CD1c-positive myeloid dendritic cell (primary cell): Measurements from ENCODE around the gene BNC2.

Source experiments
- DNase-seq: peaks from one replicate; pipeline ENCODE4 v3.0.0-alpha.2; 2016; ENCODE audit errors: extremely low spot score

BNC2 gene

GRCh38 chr9:16417161-16417560, 453.3 kb downstream of the BNC2 start:
- DNase-seq, result no peak

GRCh38 chr9:16414451-16414850, 456.0 kb downstream of the BNC2 start:
- DNase-seq, result no peak

GRCh38 chr9:16413509-16414016, 456.9 kb downstream of the BNC2 start:
- peak; percentile 64 for DNase-seq

GRCh38 chr9:16412740-16413139, 457.7 kb downstream of the BNC2 start:
- no peak for DNase-seq

GRCh38 chr9:16411311-16411710, 459.2 kb downstream of the BNC2 start:
- DNase-seq, result no peak

GRCh38 chr9:16410601-16411280, 459.7 kb downstream of the BNC2 start:
- DNase-seq, result no peak

GRCh38 chr9:16407617-16408016, 462.9 kb downstream of the BNC2 start:
- DNase-seq, result no peak

- no peak for DNase-seq
Observed at GRCh38 chr9:16406526-16407225, 463.8 kb downstream of the BNC2 start.

- no peak for DNase-seq
Observed at GRCh38 chr9:16405421-16405820, 465.0 kb downstream of the BNC2 start.

- peak; percentile 59 for DNase-seq
Observed at GRCh38 chr9:16401701-16402100, 468.8 kb downstream of the BNC2 start.

- DNase-seq, result no peak
Observed at GRCh38 chr9:16398691-16399090, 471.8 kb downstream of the BNC2 start.

- DNase-seq, result no peak
Observed at GRCh38 chr9:16396389-16396788, 474.1 kb downstream of the BNC2 start.

GRCh38 chr9:16391369-16391768, 479.1 kb downstream of the BNC2 start:
- no peak for DNase-seq

GRCh38 chr9:16387382-16387781, 483.1 kb downstream of the BNC2 start:
- no peak for DNase-seq

- DNase-seq, result no peak
Observed at GRCh38 chr9:16386827-16387077, 483.7 kb downstream of the BNC2 start.

GRCh38 chr9:16386007-16386826, 484.3 kb downstream of the BNC2 start:
- no peak for DNase-seq

GRCh38 chr9:16385590-16385989, 484.9 kb downstream of the BNC2 start:
- no peak for DNase-seq

- DNase-seq, result no peak
Observed at GRCh38 chr9:16384993-16385392, 485.5 kb downstream of the BNC2 start.

- DNase-seq, result no peak
Observed at GRCh38 chr9:16377311-16377710, 493.2 kb downstream of the BNC2 start.

- no peak for DNase-seq
Observed at GRCh38 chr9:16371306-16371705, 499.2 kb downstream of the BNC2 start.

GRCh38 chr9:16370647-16371046, 499.8 kb downstream of the BNC2 start:
- no peak for DNase-seq

GRCh38 chr9:16369427-16369826, 501.0 kb downstream of the BNC2 start:
- no peak for DNase-seq
